NCI-H2107 (cell line): Measurements from ENCODE around the gene TREX2.
"Not testable (repeated sequence)": the region's sequence is repeated elsewhere in the genome, so short reads cannot be mapped to it uniquely, and the experiment has no call there.

Source experiments
- DNase-seq: peaks from one replicate; lab custom pipeline; 2025; lab: John Stamatoyannopoulos, UW

Gene TREX2

GRCh38 chrX:153408871-153409351, 36.9 kb downstream of the TREX2 start:
- no peak for DNase-seq

GRCh38 chrX:153408221-153408721, 37.6 kb downstream of the TREX2 start:
- no peak for DNase-seq

- DNase-seq = no peak
Observed at GRCh38 chrX:153407736-153408135, 38.1 kb downstream of the TREX2 start.

GRCh38 chrX:153406903-153407302, 39.0 kb downstream of the TREX2 start:
- DNase-seq = no peak

GRCh38 chrX:153406011-153406410, 39.8 kb downstream of the TREX2 start:
- no peak for DNase-seq

- DNase-seq = no peak
Observed at GRCh38 chrX:153405426-153405825, 40.4 kb downstream of the TREX2 start.

- not testable (repeated sequence) for DNase-seq
Observed at GRCh38 chrX:153404333-153404732, 41.5 kb downstream of the TREX2 start.

GRCh38 chrX:153401133-153401764, 44.6 kb downstream of the TREX2 start, which contains the start of gene PNMA6E:
PNMA6E (minus strand) TSS chrX:153401350; CDS start chrX:153398849, 2,501 bp downstream.
- no peak for DNase-seq

GRCh38 chrX:153400146-153401132, 45.4 kb downstream of the TREX2 start:
- DNase-seq = no peak

- DNase-seq = no peak
Observed at GRCh38 chrX:153398275-153398960, 47.4 kb downstream of the TREX2 start.

- peak; percentile 32 for DNase-seq
Observed at GRCh38 chrX:153397256-153397960, 48.4 kb downstream of the TREX2 start.

- DNase-seq = no peak
Observed at GRCh38 chrX:153396320-153397195, 49.3 kb downstream of the TREX2 start.

- DNase-seq = no peak
Observed at GRCh38 chrX:153395613-153396319, 50.1 kb downstream of the TREX2 start.

- DNase-seq = no peak
Observed at GRCh38 chrX:153394612-153395011, 51.2 kb downstream of the TREX2 start.
